ENCODE measurements around the gene PPDPF.

- no peak for TF ChIP-seq POLR2AphosphoS5 (IDR thresholded peaks at IDR 0.05; ENCODE audit: low read depth, low read length)
- TF ChIP-seq TAF1 (IDR thresholded peaks at IDR 0.05; ENCODE audit: borderline replicate concordance, insufficient read depth, low read length), result no peak
- no peak for TF ChIP-seq SIN3A (IDR thresholded peaks at IDR 0.05; ENCODE audit: borderline replicate concordance, insufficient read depth, low read length)
- TF ChIP-seq REST (IDR thresholded peaks at IDR 0.05; ENCODE audit: insufficient read depth in 1 of 2, low read depth in 2 of 2, low read length in 2 of 2), result no peak
Measured at GRCh38 chr20:63553251-63553932, 32.8 kb downstream of the PPDPF start.
